Measurements from ENCODE around the gene HCST. TPM values are rescaled to one million over a fixed set of nuclear protein-coding genes. Genes with fewer than 3 reads are reported as not detected.
"Not testable (repeated sequence)": the region's sequence is repeated elsewhere in the genome, so short reads cannot be mapped to it uniquely, and the experiment has no call there.

The HCST gene
- total RNA-seq, 2 experiments from 2014 or later = 63.0 to 66.2 TPM

- ChIA-PET CTCF (no interaction called here), POLR2A (no interaction called here)
Measured at GRCh38 chr19:35874392-35874930, 27.9 kb upstream of the HCST start.

- ChIA-PET POLR2A (interaction anchor here (1.1 kb wide), 1 partner anchor 29 kb away, joined by 3 read pairs; no protein-coding TSS in a partner anchor), CTCF (interaction anchor here (2.6 to 4.6 kb wide), 2 partner anchors 51 to 53 kb away, joined by 12 to 19 read pairs; no protein-coding TSS in a partner anchor)
Measured at GRCh38 chr19:35879068-35879467, 23.3 kb upstream of the HCST start.

- POLR2A ChIA-PET = interaction anchor here (1.1 kb wide), 1 partner anchor 29 kb away, joined by 3 read pairs; no protein-coding TSS in a partner anchor
Measured at GRCh38 chr19:35879770-35880317, 22.5 kb upstream of the HCST start.

GRCh38 chr19:35882114-35882832 lies 20.1 kb upstream of the HCST start:
- ChIA-PET POLR2A (interaction anchor here (0.5 kb wide), 1 partner anchor 110 kb away, joined by 8 read pairs; no protein-coding TSS in a partner anchor), CTCF (interaction anchor here (0.6 to 4.6 kb wide), 7 partner anchors 10 to 55 kb away, joined by 3 to 19 read pairs (median 4); no protein-coding TSS in a partner anchor)

More at GRCh38 chr19:35879770-35880317, 22.5 kb upstream of the HCST start:
- CTCF ChIA-PET = interaction anchor here (2.0 to 4.6 kb wide), 3 partner anchors 12 to 52 kb away, joined by 9 to 19 read pairs (median 12); partner anchors contain the start of gene APLP1

- CTCF ChIA-PET = interaction anchor here (0.8 to 4.6 kb wide), 8 partner anchors 8 to 51 kb away, joined by 3 to 19 read pairs (median 4); no protein-coding TSS in a partner anchor
- POLR2A ChIA-PET = interaction anchor here (0.6 to 1.6 kb wide), 5 partner anchors 10 to 136 kb away, joined by 3 to 10 read pairs (median 5); no protein-coding TSS in a partner anchor
Measured at GRCh38 chr19:35883882-35884281, 18.4 kb upstream of the HCST start.

GRCh38 chr19:35885225-35885738 lies 17.0 kb upstream of the HCST start:
- CTCF ChIA-PET = interaction anchor here (0.6 kb wide), 1 partner anchor 722 kb away, joined by 3 read pairs; no protein-coding TSS in a partner anchor
- POLR2A ChIA-PET = interaction anchor here (0.6 to 1.0 kb wide), 2 partner anchors 46 to 191 kb away, joined by 3 read pairs; no protein-coding TSS in a partner anchor

GRCh38 chr19:35885904-35886303 lies 16.4 kb upstream of the HCST start:
- CTCF ChIA-PET = interaction anchor here (0.6 kb wide), 1 partner anchor 723 kb away, joined by 3 read pairs; no protein-coding TSS in a partner anchor
- POLR2A ChIA-PET = interaction anchor here (0.6 to 1.0 kb wide), 4 partner anchors 13 to 191 kb away, joined by 3 read pairs; no protein-coding TSS in a partner anchor

- ChIA-PET CTCF (interaction anchor here (1.0 kb wide), 1 partner anchor 44 kb away, joined by 4 read pairs; no protein-coding TSS in a partner anchor), POLR2A (no interaction called here)
Measured at GRCh38 chr19:35887197-35887596, 15.1 kb upstream of the HCST start.

- CTCF ChIA-PET = interaction anchor here (1.0 to 1.2 kb wide), 2 partner anchors 43 to 60 kb away, joined by 3 to 4 read pairs; no protein-coding TSS in a partner anchor
- POLR2A ChIA-PET = no interaction called here
Measured at GRCh38 chr19:35888398-35888797, 13.9 kb upstream of the HCST start.

- POLR2A ChIA-PET = interaction anchor here (0.6 kb wide), 1 partner anchor 117 kb away, joined by 3 read pairs; no protein-coding TSS in a partner anchor
- CTCF ChIA-PET = interaction anchor here (0.6 to 1.2 kb wide), 2 partner anchors 59 to 117 kb away, joined by 3 read pairs; no protein-coding TSS in a partner anchor
Measured at GRCh38 chr19:35889370-35890112, 12.8 kb upstream of the HCST start.

GRCh38 chr19:35890113-35890650 lies 12.1 kb upstream of the HCST start:
- ChIA-PET CTCF (no interaction called here), POLR2A (interaction anchor here (0.6 kb wide), 1 partner anchor 40 kb away, joined by 4 read pairs; no protein-coding TSS in a partner anchor)

GRCh38 chr19:35891819-35892218 lies 10.5 kb upstream of the HCST start:
- CTCF ChIA-PET = interaction anchor here (1.4 kb wide), 1 partner anchor 9 kb away, joined by 7 read pairs; no protein-coding TSS in a partner anchor
- POLR2A ChIA-PET = not testable (repeated sequence)

GRCh38 chr19:35894342-35894741 lies 8.0 kb upstream of the HCST start:
- ChIA-PET POLR2A (interaction anchor here (0.8 kb wide), 1 partner anchor 11 kb away, joined by 4 read pairs; no protein-coding TSS in a partner anchor), CTCF (interaction anchor here (0.9 to 1.5 kb wide), 3 partner anchors 11 to 202 kb away, joined by 3 to 4 read pairs (median 4); no protein-coding TSS in a partner anchor)

- ChIA-PET POLR2A (no interaction called here), CTCF (interaction anchor here (0.5 to 1.0 kb wide), 2 partner anchors 76 to 192 kb away, joined by 3 read pairs; no protein-coding TSS in a partner anchor)
Measured at GRCh38 chr19:35895911-35896642, 6.3 kb upstream of the HCST start.

- CTCF ChIA-PET = interaction anchor here (0.5 kb wide), 1 partner anchor 193 kb away, joined by 3 read pairs; no protein-coding TSS in a partner anchor
Measured at GRCh38 chr19:35896643-35897040, 5.7 kb upstream of the HCST start.

GRCh38 chr19:35897706-35898451 lies 4.5 kb upstream of the HCST start:
- POLR2A ChIA-PET = interaction anchor here (0.6 kb wide), 2 partner anchors 12 to 179 kb away, joined by 3 read pairs; no protein-coding TSS in a partner anchor
- CTCF ChIA-PET = interaction anchor here (0.5 to 0.9 kb wide), 2 partner anchors 23 to 33 kb away, joined by 3 read pairs; no protein-coding TSS in a partner anchor

More at GRCh38 chr19:35896643-35897040, 5.7 kb upstream of the HCST start:
- POLR2A ChIA-PET = no interaction called here
